Tibial nerve (tissue), 4 donors: ENCODE results near the gene TRIL.

Source experiments
- EP300 ChIP-seq, 2 donors: sonication (generic); formaldehyde crosslinking; IDR thresholded peaks; one replicate each; pipeline ENCODE4 v1.6.1; 2017; ENCODE audit warnings: antibody characterized with exemption in 2 of 2, mild to moderate bottlenecking in 1 of 2
- POLR2A ChIP-seq, 2 donors: fragments of 450-650 bp; IDR thresholded peaks; one replicate each; pipeline ENCODE4 v1.6.1; 2017; ENCODE audit warnings: antibody characterized with exemption in 2 of 2, mild to moderate bottlenecking in 2 of 2, moderate library complexity in 2 of 2
- TF ChIP-seq, protein P1 (sequence below), 5 experiments: fragments of 200-600 bp in 3 of 5; fragments of 450-650 bp in 2 of 5; sonication (generic) in 3 of 5; IDR thresholded peaks; one replicate each; pipeline ENCODE4 v1.5.1; 2016 to 2019; ENCODE audit warnings: antibody characterized with exemption in 5 of 5, mild to moderate bottlenecking in 3 of 5, moderate library complexity in 2 of 5

DNA sequence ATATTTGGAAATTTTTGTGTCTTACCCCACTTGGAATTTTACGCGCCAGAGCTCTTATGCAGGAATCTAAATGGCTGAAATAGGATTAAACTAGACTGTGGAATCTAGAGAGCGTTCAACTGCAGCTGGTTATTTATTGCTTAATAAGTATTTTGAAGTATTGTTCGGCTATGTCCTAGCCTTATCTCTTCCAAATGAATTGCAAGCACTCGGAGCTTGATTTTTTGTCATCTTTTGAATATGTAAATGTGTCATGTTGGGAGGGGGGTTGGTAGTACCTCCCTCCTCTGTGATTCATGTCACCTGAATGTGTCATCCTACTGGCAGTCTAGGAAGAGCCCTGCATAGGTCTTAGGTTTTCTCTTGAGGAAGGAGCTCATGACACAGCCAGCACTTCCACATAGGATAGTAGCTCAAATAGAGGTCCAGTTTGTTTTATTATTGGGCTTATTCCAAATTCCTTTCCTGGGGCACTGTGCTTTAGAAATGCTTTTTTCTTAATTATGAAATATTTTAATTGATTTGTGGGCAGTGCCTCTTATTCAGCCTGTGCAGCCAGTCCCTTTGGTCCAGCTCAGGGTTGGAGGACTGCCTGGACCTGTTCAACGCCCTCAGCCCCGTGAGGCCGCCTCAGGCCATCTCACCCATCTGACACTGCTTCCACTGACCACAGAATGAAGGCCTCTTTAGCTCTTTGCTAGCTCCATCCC is 22.5 kb upstream of the TRIL start:
- TF ChIP-seq POLR2A (IDR thresholded peaks at IDR 0.05), result no peak
- TF ChIP-seq, protein P1, sequence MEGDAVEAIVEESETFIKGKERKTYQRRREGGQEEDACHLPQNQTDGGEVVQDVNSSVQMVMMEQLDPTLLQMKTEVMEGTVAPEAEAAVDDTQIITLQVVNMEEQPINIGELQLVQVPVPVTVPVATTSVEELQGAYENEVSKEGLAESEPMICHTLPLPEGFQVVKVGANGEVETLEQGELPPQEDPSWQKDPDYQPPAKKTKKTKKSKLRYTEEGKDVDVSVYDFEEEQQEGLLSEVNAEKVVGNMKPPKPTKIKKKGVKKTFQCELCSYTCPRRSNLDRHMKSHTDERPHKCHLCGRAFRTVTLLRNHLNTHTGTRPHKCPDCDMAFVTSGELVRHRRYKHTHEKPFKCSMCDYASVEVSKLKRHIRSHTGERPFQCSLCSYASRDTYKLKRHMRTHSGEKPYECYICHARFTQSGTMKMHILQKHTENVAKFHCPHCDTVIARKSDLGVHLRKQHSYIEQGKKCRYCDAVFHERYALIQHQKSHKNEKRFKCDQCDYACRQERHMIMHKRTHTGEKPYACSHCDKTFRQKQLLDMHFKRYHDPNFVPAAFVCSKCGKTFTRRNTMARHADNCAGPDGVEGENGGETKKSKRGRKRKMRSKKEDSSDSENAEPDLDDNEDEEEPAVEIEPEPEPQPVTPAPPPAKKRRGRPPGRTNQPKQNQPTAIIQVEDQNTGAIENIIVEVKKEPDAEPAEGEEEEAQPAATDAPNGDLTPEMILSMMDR (IDR thresholded peaks at IDR 0.05), result no peak
- no peak for TF ChIP-seq EP300 (IDR thresholded peaks at IDR 0.05)
